ENCODE measurements around the gene CADPS. TPM values are rescaled to one million over a fixed set of nuclear protein-coding genes. Genes with fewer than 3 reads are reported as not detected.

The CADPS gene
- polyA plus RNA-seq, 1 donor from 2014 or later = 118 TPM

- H3K4me3 ChIP-seq (ENCODE audit: low read length) = no peak overlapping the region
- H2AFZ ChIP-seq (ENCODE audit: low read depth, low read length) = no peak overlapping the region
- H3K4me2 ChIP-seq (ENCODE audit: low read length) = no peak overlapping the region
Observed at GRCh38 chr3:62611541-62612240, 263.5 kb downstream of the CADPS start.

GRCh38 chr3:62607287-62608029 lies 267.8 kb downstream of the CADPS start:
- Histone ChIP-seq H3K4me2 (ENCODE audit: low read length) (no peak overlapping the region), H3K9ac (ENCODE audit: low read length) (no peak overlapping the region), H4K20me1 (ENCODE audit: insufficient read depth) (no peaks in the 10 kb centered on the region), H3K9me2 (ENCODE audit: insufficient read depth, low read length) (no peaks in the 10 kb centered on the region), H3F3A (ENCODE audit: insufficient read depth, low read length, poor library complexity, severe bottlenecking) (peaks cover 4% of the 10 kb centered on the region), H3K4me3 (ENCODE audit: low read length) (no peak overlapping the region), H2AFZ (ENCODE audit: low read depth, low read length) (no peak overlapping the region), H3K79me2 (replicated peaks; ENCODE audit: insufficient read depth, low read length) (no peaks in the 10 kb centered on the region), H3K27ac (ENCODE audit: low read length) (no peak overlapping the region), H3K36me3 (ENCODE audit: insufficient read depth, low read length) (no peaks in the 10 kb centered on the region), H3K9me3 (ENCODE audit: low read length) (no peaks in the 10 kb centered on the region), H3K27me3 (ENCODE audit: insufficient read depth, low read depth, low read length) (no peaks in the 10 kb centered on the region)
- TF ChIP-seq, protein P1, sequence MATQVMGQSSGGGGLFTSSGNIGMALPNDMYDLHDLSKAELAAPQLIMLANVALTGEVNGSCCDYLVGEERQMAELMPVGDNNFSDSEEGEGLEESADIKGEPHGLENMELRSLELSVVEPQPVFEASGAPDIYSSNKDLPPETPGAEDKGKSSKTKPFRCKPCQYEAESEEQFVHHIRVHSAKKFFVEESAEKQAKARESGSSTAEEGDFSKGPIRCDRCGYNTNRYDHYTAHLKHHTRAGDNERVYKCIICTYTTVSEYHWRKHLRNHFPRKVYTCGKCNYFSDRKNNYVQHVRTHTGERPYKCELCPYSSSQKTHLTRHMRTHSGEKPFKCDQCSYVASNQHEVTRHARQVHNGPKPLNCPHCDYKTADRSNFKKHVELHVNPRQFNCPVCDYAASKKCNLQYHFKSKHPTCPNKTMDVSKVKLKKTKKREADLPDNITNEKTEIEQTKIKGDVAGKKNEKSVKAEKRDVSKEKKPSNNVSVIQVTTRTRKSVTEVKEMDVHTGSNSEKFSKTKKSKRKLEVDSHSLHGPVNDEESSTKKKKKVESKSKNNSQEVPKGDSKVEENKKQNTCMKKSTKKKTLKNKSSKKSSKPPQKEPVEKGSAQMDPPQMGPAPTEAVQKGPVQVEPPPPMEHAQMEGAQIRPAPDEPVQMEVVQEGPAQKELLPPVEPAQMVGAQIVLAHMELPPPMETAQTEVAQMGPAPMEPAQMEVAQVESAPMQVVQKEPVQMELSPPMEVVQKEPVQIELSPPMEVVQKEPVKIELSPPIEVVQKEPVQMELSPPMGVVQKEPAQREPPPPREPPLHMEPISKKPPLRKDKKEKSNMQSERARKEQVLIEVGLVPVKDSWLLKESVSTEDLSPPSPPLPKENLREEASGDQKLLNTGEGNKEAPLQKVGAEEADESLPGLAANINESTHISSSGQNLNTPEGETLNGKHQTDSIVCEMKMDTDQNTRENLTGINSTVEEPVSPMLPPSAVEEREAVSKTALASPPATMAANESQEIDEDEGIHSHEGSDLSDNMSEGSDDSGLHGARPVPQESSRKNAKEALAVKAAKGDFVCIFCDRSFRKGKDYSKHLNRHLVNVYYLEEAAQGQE (IDR thresholded peaks at IDR 0.05; ENCODE audit: borderline replicate concordance) = no peak
- TF ChIP-seq EZH2 (IDR thresholded peaks at IDR 0.05; ENCODE audit: borderline replicate concordance, insufficient read depth, low read length, poor library complexity, severe bottlenecking) (no peak), POLR2AphosphoS5 (IDR thresholded peaks at IDR 0.05) (no peak), MXI1 (conservative IDR thresholded peaks at IDR 0.05; ENCODE audit: poor library complexity, severe bottlenecking) (no peak), CTCF (IDR thresholded peaks at IDR 0.05; ENCODE audit: poor library complexity, severe bottlenecking) (no peak), SMC3 (conservative IDR thresholded peaks at IDR 0.05; ENCODE audit: poor library complexity) (no peak)

More at GRCh38 chr3:62611541-62612240, 263.5 kb downstream of the CADPS start:
- Histone ChIP-seq H3K9me3 (ENCODE audit: low read length) (no peaks in the 10 kb centered on the region), H3K9ac (ENCODE audit: low read length) (no peak overlapping the region), H3F3A (ENCODE audit: insufficient read depth, low read length, poor library complexity, severe bottlenecking) (no peaks in the 10 kb centered on the region), H3K9me2 (ENCODE audit: insufficient read depth, low read length) (no peaks in the 10 kb centered on the region), H4K20me1 (ENCODE audit: insufficient read depth) (no peaks in the 10 kb centered on the region), H3K79me2 (replicated peaks; ENCODE audit: insufficient read depth, low read length) (no peaks in the 10 kb centered on the region), H3K27ac (ENCODE audit: low read length) (no peak overlapping the region), H3K36me3 (ENCODE audit: insufficient read depth, low read length) (no peaks in the 10 kb centered on the region), H3K27me3 (ENCODE audit: insufficient read depth, low read depth, low read length) (no peaks in the 10 kb centered on the region)
- no peak for TF ChIP-seq EZH2 (IDR thresholded peaks at IDR 0.05; ENCODE audit: borderline replicate concordance, insufficient read depth, low read length, poor library complexity, severe bottlenecking)
- no peak for TF ChIP-seq CTCF (IDR thresholded peaks at IDR 0.05; ENCODE audit: poor library complexity, severe bottlenecking)
- no peak for TF ChIP-seq MXI1 (conservative IDR thresholded peaks at IDR 0.05; ENCODE audit: poor library complexity, severe bottlenecking)
- TF ChIP-seq, protein P1 (IDR thresholded peaks at IDR 0.05; ENCODE audit: borderline replicate concordance) = no peak
- no peak for TF ChIP-seq POLR2AphosphoS5 (IDR thresholded peaks at IDR 0.05)
- TF ChIP-seq TAF1 (IDR thresholded peaks at IDR 0.05; ENCODE audit: low read depth) = no peak
- TF ChIP-seq EP300 (conservative IDR thresholded peaks at IDR 0.05; ENCODE audit: poor library complexity, severe bottlenecking) = no peak
- no peak for TF ChIP-seq RAD21 (conservative IDR thresholded peaks at IDR 0.05)
- no peak for TF ChIP-seq SMC3 (conservative IDR thresholded peaks at IDR 0.05; ENCODE audit: poor library complexity)

All from neural cell (in vitro differentiated cells).